ENCODE results near the gene GARIN1A.
"Not testable (repeated sequence)": the region's sequence is repeated elsewhere in the genome, so short reads cannot be mapped to it uniquely, and the experiment has no call there.

GARIN1A gene

GRCh38 chr7:128671992-128672391, at the start of gene GARIN1A:
Gene GARIN1A (plus strand): TSS chr7:128672292. CDS start chr7:128672398, 106 bp downstream.
- DNase-seq, result no peak

- DNase-seq, result not testable (repeated sequence)
These were observed 45.0 kb upstream of the GARIN1A start for GRCh38 chr7:128627124-128627523.

DNA sequence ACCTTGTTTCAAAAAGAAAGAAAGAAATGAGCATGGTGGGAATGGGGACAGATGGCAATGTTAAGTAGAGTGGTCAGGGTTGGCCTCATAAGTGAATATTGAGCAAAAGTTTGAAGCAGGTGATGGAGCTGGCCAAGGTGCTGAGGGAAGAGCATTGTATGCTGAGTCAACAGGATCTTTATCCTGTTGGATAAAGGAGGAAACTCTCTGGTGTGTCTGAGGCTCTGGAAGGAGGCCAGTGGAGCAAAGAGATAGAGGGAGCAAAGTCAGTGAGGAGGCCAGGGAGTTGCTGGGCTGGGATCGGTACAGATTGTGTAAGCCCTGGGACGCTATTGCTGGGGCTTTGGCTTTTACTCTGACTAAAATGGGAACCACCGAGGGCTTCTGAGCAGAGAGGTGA, 38.2 kb upstream of the GARIN1A start:
- not testable (repeated sequence) for DNase-seq

- not testable (repeated sequence) for DNase-seq
These were observed 26.9 kb upstream of the GARIN1A start for GRCh38 chr7:128645206-128645605.

DNA sequence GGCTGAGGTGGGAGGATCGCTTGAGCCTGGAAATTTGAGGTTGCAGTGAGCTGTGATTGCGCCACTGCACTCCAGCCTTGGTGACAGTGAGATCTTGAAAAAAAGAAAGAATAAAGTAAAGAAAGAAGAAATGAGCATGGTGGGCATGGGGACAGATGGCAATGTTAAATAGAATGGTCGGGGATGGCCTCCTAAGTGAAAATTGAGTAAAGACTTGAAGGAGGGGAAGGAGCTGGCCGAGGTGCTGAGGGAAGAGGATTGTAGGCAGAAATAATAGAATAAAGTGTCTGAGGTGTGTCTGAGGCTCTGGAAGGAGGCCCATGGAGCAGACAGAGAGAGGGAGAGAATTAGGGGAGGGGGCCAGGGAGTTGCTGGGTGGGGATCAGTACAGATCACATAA, 26.2 kb upstream of the GARIN1A start:
- DNase-seq, result not testable (repeated sequence)

DNA sequence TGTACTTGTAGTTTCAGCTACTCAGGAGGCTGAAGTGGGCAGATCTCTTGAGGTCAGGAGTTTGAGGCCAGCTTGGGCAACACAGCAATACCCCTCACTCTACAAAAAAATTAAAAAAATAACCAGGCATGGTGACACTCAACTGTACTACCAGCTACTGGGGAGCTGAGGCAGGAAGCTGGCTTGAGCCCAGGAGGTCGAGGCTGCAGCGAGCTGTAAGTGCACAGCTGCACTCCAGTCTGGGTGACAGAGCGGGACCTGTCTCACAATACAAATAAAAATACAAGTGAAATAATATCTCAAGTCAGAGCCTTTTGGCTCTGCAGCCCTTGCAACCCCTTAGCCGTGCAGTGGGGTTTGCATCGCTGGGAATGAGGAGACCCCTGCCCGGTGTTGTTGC, 25.2 kb upstream of the GARIN1A start:
- DNase-seq, result not testable (repeated sequence)

DNA sequence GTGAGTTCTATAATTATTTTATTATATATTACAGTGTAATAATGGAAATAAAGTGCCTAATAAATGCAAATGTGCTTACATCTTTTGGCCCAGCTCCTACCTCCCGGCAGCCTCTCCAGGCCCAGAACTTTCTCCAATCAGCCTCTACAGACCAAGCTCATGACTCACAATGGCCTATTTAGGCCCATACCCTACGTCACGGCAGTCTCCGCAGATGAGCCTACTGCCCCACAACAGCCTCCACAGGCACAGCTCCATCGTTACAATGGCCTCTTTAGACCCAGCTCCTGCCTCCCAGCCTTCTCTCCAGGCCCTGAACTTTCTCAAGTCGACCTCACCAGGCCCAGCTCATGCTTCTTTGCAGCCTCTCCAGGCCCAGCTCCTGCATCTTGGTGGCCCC, 21.0 kb upstream of the GARIN1A start:
- not testable (repeated sequence) for DNase-seq

- not testable (repeated sequence) for DNase-seq
These were observed 19.5 kb upstream of the GARIN1A start for GRCh38 chr7:128652606-128653005.

- not testable (repeated sequence) for DNase-seq
These were observed 18.9 kb upstream of the GARIN1A start for GRCh38 chr7:128653197-128653596.

DNA sequence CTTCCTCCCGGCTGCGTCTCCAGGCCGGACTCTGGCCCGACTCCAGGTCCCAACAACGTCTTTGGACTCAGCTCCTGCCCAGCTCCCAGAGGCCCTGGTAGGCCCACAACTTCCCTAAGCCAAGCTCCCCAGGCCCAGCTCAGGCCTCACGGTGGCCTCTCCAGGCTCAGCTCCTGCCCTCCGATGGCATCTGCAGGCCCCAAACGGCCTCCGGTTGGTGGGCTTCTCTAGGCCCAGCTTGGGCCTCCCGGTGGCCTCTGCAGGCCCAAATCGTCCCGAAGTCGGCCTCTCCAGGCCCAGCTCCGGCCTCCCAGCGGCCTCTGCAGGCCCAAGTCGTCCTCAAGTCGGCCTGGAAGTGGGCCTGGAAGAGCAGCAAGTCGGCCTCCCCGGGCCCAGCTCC, 18.0 kb upstream of the GARIN1A start:
- DNase-seq, result not testable (repeated sequence)

- DNase-seq, result not testable (repeated sequence)
These were observed 17.6 kb upstream of the GARIN1A start for GRCh38 chr7:128654501-128654900.

- not testable (repeated sequence) for DNase-seq
These were observed 13.7 kb upstream of the GARIN1A start for GRCh38 chr7:128658428-128658827.

GRCh38 chr7:128660596-128660995, 11.5 kb upstream of the GARIN1A start:
- DNase-seq, result no peak

- DNase-seq, result no peak
These were observed 10.6 kb upstream of the GARIN1A start for GRCh38 chr7:128661446-128661845.

- DNase-seq, result no peak
These were observed 10.0 kb upstream of the GARIN1A start for GRCh38 chr7:128662091-128662490.

DNA sequence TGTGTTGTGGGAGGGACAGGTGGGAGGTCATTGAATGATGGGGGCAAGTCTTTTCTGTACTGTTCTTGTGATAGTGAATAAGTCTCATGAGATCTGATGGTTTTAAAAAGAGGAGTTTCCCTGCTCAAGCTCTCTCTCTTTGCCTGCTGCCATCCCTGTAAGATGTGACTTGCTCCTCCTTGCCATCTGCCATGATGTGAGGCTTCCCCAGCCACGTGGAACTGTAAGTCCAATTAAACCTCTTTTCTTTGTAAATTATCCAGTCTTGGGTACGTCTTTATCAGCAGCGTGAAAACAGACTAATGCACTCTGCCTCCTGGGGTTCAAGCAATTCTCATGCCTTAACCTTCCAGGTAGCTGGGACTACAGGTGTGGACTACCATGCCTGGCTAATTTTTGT, 8.9 kb upstream of the GARIN1A start:
- DNase-seq, result not testable (repeated sequence)

DNA sequence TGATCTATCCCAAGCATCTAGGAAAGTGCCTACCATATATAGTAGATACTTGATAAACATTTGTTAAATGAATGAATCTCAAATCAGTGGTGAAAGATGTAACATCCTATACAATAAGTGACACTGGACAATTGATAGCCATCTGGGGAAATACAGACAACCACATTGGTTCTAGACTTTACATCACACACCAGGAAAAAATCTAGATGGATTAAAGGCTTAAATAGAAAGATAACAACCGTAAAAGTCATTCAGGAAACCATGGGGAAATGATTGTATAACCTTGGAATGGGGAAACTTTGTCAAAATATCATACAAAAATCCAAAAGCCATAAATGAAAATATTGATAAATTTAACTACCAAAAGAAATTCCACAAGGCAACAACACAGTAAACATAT, 7.0 kb upstream of the GARIN1A start:
- no peak for DNase-seq

DNA sequence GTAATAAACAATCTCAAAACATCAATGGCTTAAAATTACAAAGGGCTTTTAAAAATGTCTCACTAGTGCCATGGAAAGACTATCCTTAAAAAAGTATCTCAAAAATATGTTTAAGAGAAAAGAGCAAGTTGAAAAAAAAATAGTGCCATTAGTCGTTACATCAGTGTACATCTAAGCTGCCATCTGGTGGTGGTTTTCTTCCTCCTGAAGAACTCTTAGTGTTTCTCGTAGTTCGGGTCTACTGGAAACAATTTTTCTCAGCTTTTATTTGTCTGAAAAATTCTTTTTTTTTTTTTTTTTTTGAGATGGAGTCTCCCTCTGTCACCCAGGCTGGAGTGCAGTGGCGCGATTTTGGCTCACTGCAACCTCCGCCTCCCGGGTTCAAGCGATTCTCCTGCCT, 5.9 kb upstream of the GARIN1A start:
- DNase-seq, result no peak

- DNase-seq, result peak; percentile 6
These were observed 930 bp downstream of the GARIN1A start for GRCh38 chr7:128672927-128673517.

DNA sequence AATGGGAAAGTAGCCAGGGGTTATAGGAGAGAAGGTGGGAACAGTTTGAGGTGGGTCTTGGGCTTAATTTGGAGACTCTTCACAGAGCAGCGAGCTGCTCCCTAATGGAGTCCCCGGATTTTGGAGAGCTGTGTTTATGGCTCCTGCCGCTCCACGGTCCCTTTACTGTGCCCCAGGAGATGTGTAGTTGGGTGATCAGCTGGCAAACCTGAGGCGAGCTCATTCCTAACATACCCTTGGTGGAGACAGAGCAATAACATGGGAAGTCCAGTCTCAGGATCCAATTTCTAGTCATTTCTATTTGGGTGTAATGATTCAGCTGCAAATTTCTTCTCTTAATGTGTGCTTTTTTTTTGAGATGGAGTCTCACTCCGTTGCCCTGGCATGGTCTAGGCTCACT, 1.5 kb downstream of the GARIN1A start:
- no peak for DNase-seq

- no peak for DNase-seq
These were observed 4.6 kb downstream of the GARIN1A start for GRCh38 chr7:128676665-128677064.

GRCh38 chr7:128679920-128680319, 7.8 kb downstream of the GARIN1A start:
- DNase-seq, result no peak

DNA sequence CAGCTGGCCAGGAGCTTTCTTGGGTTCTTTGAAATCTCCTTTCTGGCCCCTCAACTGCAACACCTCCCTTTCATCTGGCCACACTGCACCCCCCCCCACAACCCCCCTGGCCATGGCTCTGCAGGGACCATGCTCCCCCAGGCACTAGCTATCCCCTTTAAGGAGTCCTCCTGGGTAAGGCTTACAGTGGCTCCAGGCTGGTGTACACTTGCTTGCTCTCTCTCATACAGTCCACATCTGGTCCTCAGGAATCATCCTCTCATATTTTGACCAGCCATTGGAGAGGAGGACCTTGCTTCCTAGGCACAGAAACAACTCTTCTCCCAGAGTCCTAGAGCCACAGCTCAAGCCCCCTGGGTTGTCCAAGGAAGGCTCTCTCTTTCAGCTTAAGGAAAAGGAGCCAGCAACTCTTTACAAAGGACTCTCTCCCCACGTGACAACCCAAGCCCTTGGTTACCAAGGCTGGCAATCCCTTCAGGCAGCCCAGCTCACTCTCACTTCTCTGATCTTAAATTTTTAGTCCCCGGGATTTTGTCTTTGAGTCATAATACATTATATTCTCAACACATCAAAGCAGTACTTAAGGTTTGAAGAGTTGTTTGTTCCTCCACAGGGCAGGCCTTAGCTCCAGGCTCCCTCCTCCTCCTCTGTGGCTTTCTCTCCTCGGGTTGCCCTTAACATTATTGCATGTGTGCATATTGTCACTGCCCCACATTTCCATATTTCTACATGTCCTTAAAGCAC, 9.9 kb downstream of the GARIN1A start:
- DNase-seq, result no peak

DNA sequence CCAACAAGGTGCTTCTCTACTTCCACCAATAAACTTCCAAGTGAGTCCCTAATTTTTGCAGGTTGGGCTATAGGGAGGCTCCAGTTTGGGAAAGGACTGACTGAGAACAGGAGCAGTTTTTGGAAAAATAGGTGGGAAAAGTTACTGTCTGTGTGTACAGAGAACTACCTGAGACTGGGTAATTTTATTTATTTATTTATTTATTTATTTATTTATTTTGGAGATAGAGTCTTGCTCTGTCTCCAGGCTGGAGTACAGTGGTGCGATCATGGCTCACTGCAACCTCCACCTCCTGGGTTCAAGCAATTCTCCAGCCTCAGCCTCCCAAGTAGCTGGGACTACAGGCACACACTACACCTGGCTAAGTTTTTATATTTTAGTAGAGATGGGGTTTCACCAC, 11.2 kb downstream of the GARIN1A start:
- not testable (repeated sequence) for DNase-seq

DNA sequence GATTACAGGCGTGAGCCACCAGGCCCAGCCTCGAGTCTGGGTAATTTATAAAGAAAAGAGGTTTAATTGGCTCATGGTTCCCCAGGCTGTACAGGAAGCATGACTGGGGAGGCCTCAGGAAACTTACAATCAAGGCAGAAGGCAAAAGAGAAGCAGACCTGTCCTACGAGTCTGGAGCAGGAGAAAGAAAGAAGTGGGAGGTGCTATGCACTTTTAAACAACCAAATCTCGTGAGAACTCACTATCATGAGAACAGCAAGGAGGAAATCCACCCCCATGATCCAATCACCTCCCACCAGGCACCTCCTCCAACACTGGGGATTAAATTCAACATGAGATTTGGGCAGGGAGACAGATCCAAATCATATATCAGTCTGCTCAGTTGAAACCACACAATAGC, 11.6 kb downstream of the GARIN1A start:
- DNase-seq, result not testable (repeated sequence)
